ENCODE results near the gene TMEM72. TPM values are rescaled to one million over a fixed set of nuclear protein-coding genes. Genes with fewer than 3 reads are reported as not detected.

The TMEM72 gene
- total RNA-seq, 1 donor from 2014 or later = not detected

- no peak for DNase-seq (ENCODE audit: low spot score)
- intact Hi-C loops (cut with DNase I) = loop anchor here (10.0 kb wide), 1 partner anchor 98 kb away; no protein-coding TSS in a partner anchor
These were observed 61.8 kb downstream of the TMEM72 start for GRCh38 chr10:44972874-44973306.

GRCh38 chr10:44973323-44974081 lies 62.4 kb downstream of the TMEM72 start:
- no peak for DNase-seq (ENCODE audit: low spot score)
- intact Hi-C loops (cut with DNase I) = loop anchor here (10.0 kb wide), 1 partner anchor 99 kb away; no protein-coding TSS in a partner anchor

GRCh38 chr10:44974082-44974627 lies 63.0 kb downstream of the TMEM72 start:
- DNase-seq (ENCODE audit: low spot score) = no peak
- intact Hi-C loops (cut with DNase I) = loop anchor here (10.0 kb wide), 1 partner anchor 99 kb away; no protein-coding TSS in a partner anchor

- DNase-seq (ENCODE audit: low spot score) = peak; percentile 88
- intact Hi-C loops (cut with DNase I) = loop anchor here (1.0 to 10.0 kb wide), 2 partner anchors 43 to 100 kb away; no protein-coding TSS in a partner anchor
These were observed 63.7 kb downstream of the TMEM72 start for GRCh38 chr10:44974628-44975430.

- intact Hi-C loops (cut with DNase I) = loop anchor here (1.0 to 10.0 kb wide), 2 partner anchors 43 to 101 kb away; no protein-coding TSS in a partner anchor
- no peak for DNase-seq (ENCODE audit: low spot score)
These were observed 64.5 kb downstream of the TMEM72 start for GRCh38 chr10:44975431-44976331.

- intact Hi-C loops (cut with DNase I) = loop anchor here (10.0 kb wide), 1 partner anchor 102 kb away; no protein-coding TSS in a partner anchor
- no peak for DNase-seq (ENCODE audit: low spot score)
These were observed 65.4 kb downstream of the TMEM72 start for GRCh38 chr10:44976352-44977198.

GRCh38 chr10:44977287-44978212 lies 66.4 kb downstream of the TMEM72 start:
- intact Hi-C loops (cut with DNase I) = loop anchor here (2.0 to 10.0 kb wide), 3 partner anchors 19 to 103 kb away; partner anchors contain the start of genes RASSF4 and ZNF22
- no peak for DNase-seq (ENCODE audit: low spot score)

- intact Hi-C loops (cut with DNase I) = loop anchor here (2.0 to 10.0 kb wide), 3 partner anchors 19 to 103 kb away; partner anchors contain the start of genes RASSF4 and ZNF22
- no peak for DNase-seq (ENCODE audit: low spot score)
These were observed 67.1 kb downstream of the TMEM72 start for GRCh38 chr10:44978213-44978569.

GRCh38 chr10:44978570-44979280 lies 67.6 kb downstream of the TMEM72 start, which contains the start of gene DEPP1:
TSS of gene DEPP1 (minus strand) at chr10:44978809. CDS start at chr10:44978030, 779 bp downstream.
- intact Hi-C loops (cut with DNase I) = loop anchor here (2.0 to 10.0 kb wide), 3 partner anchors 20 to 104 kb away; partner anchors contain the start of genes RASSF4 and ZNF22
- DNase-seq (ENCODE audit: low spot score) = peak; percentile 95

GRCh38 chr10:44979281-44980191 lies 68.4 kb downstream of the TMEM72 start:
- intact Hi-C loops (cut with DNase I) = loop anchor here (2.0 to 10.0 kb wide), 3 partner anchors 21 to 105 kb away; partner anchors contain the start of genes RASSF4 and ZNF22
- no peak for DNase-seq (ENCODE audit: low spot score)

GRCh38 chr10:44980309-44981171 lies 69.4 kb downstream of the TMEM72 start:
- intact Hi-C loops (cut with DNase I) = no loop called here
- no peak for DNase-seq (ENCODE audit: low spot score)

GRCh38 chr10:44981172-44982113 lies 70.3 kb downstream of the TMEM72 start:
- no peak for DNase-seq (ENCODE audit: low spot score)
- intact Hi-C loops (cut with DNase I) = no loop called here

GRCh38 chr10:44982114-44982460 lies 71.0 kb downstream of the TMEM72 start:
- intact Hi-C loops (cut with DNase I) = no loop called here

More at GRCh38 chr10:44982114-44982460, 71.0 kb downstream of the TMEM72 start:
- peak; percentile 88 for DNase-seq (ENCODE audit: low spot score)
